GM23338 (cell line): ENCODE measurements around the gene PRPF19. TPM values are rescaled to one million over a fixed set of nuclear protein-coding genes. Genes with fewer than 3 reads are reported as not detected.

ENCODE experiments used
- ATAC-seq: fragments of 200-7000 bp; cut with Tn5 transposase; 3 replicates; pipeline ENCODE4 v1.9.1; 2020
- DNase-seq: peaks from one replicate; pipeline ENCODE4 v3.0.0-alpha.2; 2015; ENCODE audit warnings: low spot score
- H2AFZ ChIP-seq: fragments of 200-600 bp; sonication (generic); 2 replicates; pipeline ENCODE4 v1.8.0; 2016; ENCODE audit warnings: antibody characterized with exemption, mild to moderate bottlenecking, moderate library complexity
- H3F3A ChIP-seq: fragments of 200-600 bp; sonication (generic); replicated peaks from 2 replicates; pipeline ENCODE4 v1.8.0; 2017; ENCODE audit warnings: antibody characterized with exemption, mixed run types, low read depth
- H3K27ac ChIP-seq: fragments of 200-600 bp; sonication (generic); 2 replicates; pipeline ENCODE4 v1.6.1; 2016; ENCODE audit warnings: low read depth
- H3K27me3 ChIP-seq: fragments of 200-600 bp; sonication (generic); 2 replicates; pipeline ENCODE4 v1.8.0; 2016; ENCODE audit warnings: mild to moderate bottlenecking, mixed run types, moderate library complexity; ENCODE audit not compliant: insufficient read depth
- H3K36me3 ChIP-seq: fragments of 200-600 bp; sonication (generic); 2 replicates; pipeline ENCODE4 v1.8.0; 2016; ENCODE audit warnings: mild to moderate bottlenecking; ENCODE audit not compliant: insufficient read depth
- H3K4me1 ChIP-seq: fragments of 200-600 bp; sonication (generic); 2 replicates; pipeline ENCODE4 v1.8.0; 2016; ENCODE audit warnings: mild to moderate bottlenecking, moderate library complexity; ENCODE audit not compliant: insufficient read depth
- H3K4me2 ChIP-seq: fragments of 200-600 bp; sonication (generic); 2 replicates; pipeline ENCODE4 v1.7.1; 2017; ENCODE audit warnings: mixed run types
- H3K4me3 ChIP-seq: fragments of 200-600 bp; sonication (generic); 2 replicates; pipeline ENCODE4 v1.6.1; 2016; ENCODE audit warnings: mixed run types
- H3K79me2 ChIP-seq: fragments of 200-600 bp; sonication (generic); replicated peaks from 2 replicates; pipeline ENCODE4 v1.8.0; 2017; ENCODE audit warnings: mild to moderate bottlenecking; ENCODE audit not compliant: insufficient read depth
- H3K9me2 ChIP-seq: fragments of 200-600 bp; sonication (generic); 2 replicates; pipeline ENCODE4 v1.8.0; 2017; ENCODE audit not compliant: insufficient read depth
- H4K20me1 ChIP-seq: fragments of 200-600 bp; sonication (generic); replicated peaks from 2 replicates; pipeline ENCODE4 v1.8.0; 2017; ENCODE audit warnings: mild to moderate bottlenecking; ENCODE audit not compliant: insufficient read depth
- H3K27ac Mint-ChIP-seq: 2 replicates; pipeline ENCODE4 v1.8.0; 2020; ENCODE audit warnings: inconsistent platforms, mild to moderate bottlenecking, moderate library complexity, mixed read lengths
- H3K27me3 Mint-ChIP-seq: 3 replicates; pipeline ENCODE4 v1.8.0; 2022; ENCODE audit warnings: low read depth, mild to moderate bottlenecking, moderate library complexity, mixed read lengths, inconsistent platforms; ENCODE audit not compliant: insufficient read depth, poor library complexity
- H3K36me3 Mint-ChIP-seq: 3 replicates; pipeline ENCODE4 v1.8.0; 2021; ENCODE audit warnings: low read depth, mild to moderate bottlenecking, inconsistent platforms, moderate library complexity, mixed read lengths
- H3K4me1 Mint-ChIP-seq: 3 replicates; pipeline ENCODE4 v1.8.0; 2020; ENCODE audit warnings: mild to moderate bottlenecking, inconsistent platforms, mixed read lengths
- H3K4me3 Mint-ChIP-seq: 3 replicates; pipeline ENCODE4 v1.8.0; 2021; ENCODE audit warnings: moderate library complexity, mild to moderate bottlenecking, inconsistent platforms, mixed read lengths
- H3K9me3 Mint-ChIP-seq: 3 replicates; pipeline ENCODE4 v1.8.0; 2020; ENCODE audit warnings: moderate library complexity, mild to moderate bottlenecking, inconsistent platforms, mixed read lengths
- CREB1 ChIP-seq: fragments of 250-450 bp; sonication (Bioruptor Pico); IDR thresholded peaks from 2 replicates; pipeline ENCODE4 v1.5.0; 2020; ENCODE audit warnings: low read depth, mild to moderate bottlenecking, moderate library complexity
- CTCF ChIP-seq, 2 experiments: fragments of 200-600 bp in 1 of 2; sonication (generic) in 1 of 2; conservative IDR thresholded peaks; 2 replicates each; pipeline versions ENCODE4 v1.5.1 to v1.6.1; 2016 to 2017; ENCODE audit warnings: antibody characterized with exemption in 2 of 2, low read depth in 2 of 2, mild to moderate bottlenecking in 2 of 2, moderate library complexity in 1 of 2
- ETS1 ChIP-seq: IDR thresholded peaks from 2 replicates; pipeline ENCODE4 v1.6.1; 2016; ENCODE audit warnings: antibody characterized with exemption
- EZH2 ChIP-seq: fragments of 200-600 bp; sonication (generic); IDR thresholded peaks from one replicate; pipeline ENCODE4 v1.8.0; 2017; ENCODE audit warnings: antibody characterized with exemption, mild to moderate bottlenecking, low read depth; ENCODE audit not compliant: unreplicated experiment
- POLR2AphosphoS5 ChIP-seq: IDR thresholded peaks from 2 replicates; pipeline ENCODE4 v1.6.1; 2016; ENCODE audit warnings: antibody characterized with exemption, low read depth
- ZNF331 ChIP-seq: fragments of 250-450 bp; sonication (Bioruptor Pico); IDR thresholded peaks from 2 replicates; pipeline ENCODE4 v1.5.0; 2020; ENCODE audit warnings: low read depth, mild to moderate bottlenecking, moderate library complexity
- ZNF462 ChIP-seq: fragments of 250-450 bp; sonication (Bioruptor Pico); IDR thresholded peaks from 2 replicates; pipeline ENCODE4 v1.5.0; 2020; ENCODE audit warnings: mild to moderate bottlenecking, moderate library complexity
- polyA plus RNA-seq: library from polyadenylated mRNA; unstranded; fragments of >200 nt; fragmentation: Nextera tagmentation; extraction: Ambion mirVana; gene quantifications from 2 replicates; pipeline ENCODE4 v1.2.1, GENCODE V29; 2016
- total RNA-seq: library from RNA; depleted of rRNA; stranded (reverse); fragments of >200 nt; shearing (Covaris generic); gene quantifications from 2 replicates; pipeline ENCODE4 v1.2.3, GENCODE V29; 2014

The PRPF19 gene
- total and polyA plus RNA-seq, 2 experiments from 2014 or later, result 153 to 161 TPM

GRCh38 chr11:60942970-60943565 is 36.7 kb upstream of the PRPF19 start (continued):
- TF ChIP-seq ZNF462 (CRISPR knock-in tag) (no peak), ZNF331 (CRISPR knock-in tag) (no peak), CTCF (conservative IDR thresholded peaks at IDR 0.05; ENCODE audit: low read depth in 2 of 2) (no peak), POLR2AphosphoS5 (no peak)

DNA sequence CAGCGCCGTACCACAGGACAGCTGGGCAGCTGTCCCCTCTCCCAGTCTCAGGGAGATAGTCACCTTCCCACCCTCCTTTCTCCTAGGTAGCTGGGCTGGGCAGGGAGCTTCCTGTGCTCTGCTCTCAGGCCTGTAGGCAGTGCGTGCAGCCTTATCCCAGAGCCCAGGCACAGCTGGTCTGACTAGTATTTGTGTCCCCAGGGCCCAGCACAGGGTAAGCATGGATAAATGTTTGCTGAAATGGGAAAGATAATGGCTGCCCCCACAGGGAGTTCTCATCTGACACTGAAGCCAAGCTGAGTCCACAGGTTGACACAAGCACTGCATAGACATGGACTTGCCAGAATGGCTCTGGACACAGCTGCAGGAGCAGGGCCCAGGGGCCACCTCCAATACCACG is 35.8 kb upstream of the PRPF19 start:
- Histone ChIP-seq H3K27me3 (no peaks in the 10 kb centered on the region), H2AFZ (no peak overlapping the region), H3K79me2 (no peaks in the 10 kb centered on the region), H3K9me2 (no peaks in the 10 kb centered on the region), H3K27ac (no peak overlapping the region), H3K4me2 (no peak overlapping the region), H3K4me3 (no peak overlapping the region), H4K20me1 (peaks cover 3% of the 10 kb centered on the region; the same call in 1 of the 2 replicates), H3K36me3 (no peaks in the 10 kb centered on the region), H3K4me1 (peaks cover 3% of the 10 kb centered on the region), H3F3A (no peaks in the 10 kb centered on the region)
- H3K36me3 Mint-ChIP-seq, result peaks cover 12% of the 10 kb centered on the region; the same call in 1 of the 3 replicates
- H3K4me3 Mint-ChIP-seq, result no peak overlapping the region
- peaks cover 11% of the 10 kb centered on the region for H3K27me3 Mint-ChIP-seq
- no peak for DNase-seq
- no peak overlapping the region for H3K27ac Mint-ChIP-seq
- H3K9me3 Mint-ChIP-seq, result no peaks in the 10 kb centered on the region
- ATAC-seq, result no peak
- H3K4me1 Mint-ChIP-seq, result peaks cover 16% of the 10 kb centered on the region
- TF ChIP-seq POLR2AphosphoS5 (no peak), EZH2 (no peak), ETS1 (no peak), CTCF (conservative IDR thresholded peaks at IDR 0.05; ENCODE audit: low read depth in 2 of 2) (no peak), CREB1 (CRISPR knock-in tag) (no peak)
